Nucleus accumbens (tissue), 56 donors: ENCODE results near the gene SNX22.

ENCODE experiments used
- DNase-seq, 56 donors: peaks; one replicate each; lab custom pipeline; 2025; lab: John Stamatoyannopoulos, UW

SNX22 gene

GRCh38 chr15:64187396-64188191 lies 36.1 kb downstream of the SNX22 start:
- DNase-seq = no peak

GRCh38 chr15:64191971-64192830 lies 40.7 kb downstream of the SNX22 start:
- no peak for DNase-seq

- DNase-seq = no peak
These were observed 42.4 kb downstream of the SNX22 start for GRCh38 chr15:64193971-64194370.

- DNase-seq = no peak
These were observed 45.9 kb downstream of the SNX22 start for GRCh38 chr15:64197425-64197824.

- DNase-seq = no peak
These were observed 53.7 kb downstream of the SNX22 start for GRCh38 chr15:64205202-64205601.
